NCI-H187 treated with DMSO at 0.1 percent for 48 hours (cell line): ENCODE measurements around the gene HOXC6.

Experiments
- DNase-seq: peaks from one replicate; lab custom pipeline; 2025; lab: John Stamatoyannopoulos, UW

Gene HOXC6

DNA sequence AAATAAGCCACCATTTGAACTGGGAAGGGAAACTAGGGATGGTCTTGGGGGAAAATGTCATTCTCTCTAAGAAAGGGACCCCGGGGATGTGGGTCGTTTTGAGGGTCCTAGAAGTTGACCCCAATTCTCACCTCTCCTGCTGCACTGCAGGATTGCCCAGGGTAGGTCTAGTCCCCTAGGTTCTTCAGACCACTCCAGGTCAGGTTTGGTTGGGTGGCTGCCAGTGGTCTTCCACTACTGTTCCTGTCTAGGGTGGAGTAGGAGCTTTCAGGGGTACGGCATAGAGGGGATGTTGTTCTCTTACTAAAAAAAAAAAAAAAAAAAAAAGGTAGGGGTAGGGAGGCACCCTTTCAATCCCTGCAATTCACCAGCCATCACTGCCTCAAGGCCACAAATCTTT lies 12.2 kb upstream of the HOXC6 start:
- DNase-seq: no peak

DNA sequence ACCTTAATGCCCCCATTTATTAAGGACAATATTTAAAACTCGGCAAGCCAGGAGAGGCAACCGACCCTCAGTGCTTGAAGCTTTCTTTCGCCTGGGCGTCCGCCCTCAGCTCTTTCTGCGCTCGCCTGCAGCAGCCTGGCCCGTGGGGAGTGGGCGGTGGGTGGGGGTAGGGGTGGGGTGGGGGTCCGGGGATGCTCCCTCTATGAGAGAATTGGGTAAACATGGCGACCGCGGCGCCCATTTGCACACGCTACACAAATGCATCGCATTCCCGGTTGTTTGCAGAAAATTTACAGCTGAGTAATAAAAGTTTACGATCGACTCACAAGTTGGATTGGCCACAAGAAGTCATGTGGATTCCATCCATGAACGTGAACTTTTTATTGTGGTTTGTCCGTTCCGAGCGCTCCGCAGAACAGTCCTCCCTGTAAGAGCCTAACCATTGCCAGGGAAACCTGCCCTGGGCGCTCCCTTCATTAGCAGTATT lies 11.7 kb upstream of the HOXC6 start:
- DNase-seq: no peak

DNA sequence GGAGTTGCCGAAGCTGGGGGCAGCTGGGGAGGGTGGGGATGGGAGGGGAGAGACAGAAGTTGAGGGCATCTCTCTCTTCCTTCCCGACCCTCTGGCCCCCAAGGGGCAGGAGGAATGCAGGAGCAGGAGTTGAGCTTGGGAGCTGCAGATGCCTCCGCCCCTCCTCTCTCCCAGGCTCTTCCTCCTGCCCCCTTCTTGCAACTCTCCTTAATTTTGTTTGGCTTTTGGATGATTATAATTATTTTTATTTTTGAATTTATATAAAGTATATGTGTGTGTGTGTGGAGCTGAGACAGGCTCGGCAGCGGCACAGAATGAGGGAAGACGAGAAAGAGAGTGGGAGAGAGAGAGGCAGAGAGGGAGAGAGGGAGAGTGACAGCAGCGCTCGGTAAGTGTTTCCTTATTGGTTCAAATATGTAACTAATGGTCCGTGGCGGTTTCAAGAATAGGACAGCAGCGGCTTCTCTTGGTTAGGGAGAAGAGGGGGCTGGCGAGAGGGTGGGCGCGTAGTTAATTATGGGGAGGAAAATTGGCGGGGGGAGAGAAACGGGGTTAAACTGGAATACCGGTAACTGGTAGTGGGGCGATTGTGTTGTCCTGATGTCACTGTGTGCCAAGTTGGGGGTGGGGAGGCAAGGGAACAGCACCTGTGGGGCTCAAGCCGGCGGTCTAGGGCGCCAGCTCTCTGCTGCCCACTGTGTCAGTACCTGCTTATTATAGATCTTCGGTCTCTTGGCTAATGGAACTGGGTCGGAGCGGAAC lies 11.0 kb upstream of the HOXC6 start:
- DNase-seq: peak; percentile 68

DNA sequence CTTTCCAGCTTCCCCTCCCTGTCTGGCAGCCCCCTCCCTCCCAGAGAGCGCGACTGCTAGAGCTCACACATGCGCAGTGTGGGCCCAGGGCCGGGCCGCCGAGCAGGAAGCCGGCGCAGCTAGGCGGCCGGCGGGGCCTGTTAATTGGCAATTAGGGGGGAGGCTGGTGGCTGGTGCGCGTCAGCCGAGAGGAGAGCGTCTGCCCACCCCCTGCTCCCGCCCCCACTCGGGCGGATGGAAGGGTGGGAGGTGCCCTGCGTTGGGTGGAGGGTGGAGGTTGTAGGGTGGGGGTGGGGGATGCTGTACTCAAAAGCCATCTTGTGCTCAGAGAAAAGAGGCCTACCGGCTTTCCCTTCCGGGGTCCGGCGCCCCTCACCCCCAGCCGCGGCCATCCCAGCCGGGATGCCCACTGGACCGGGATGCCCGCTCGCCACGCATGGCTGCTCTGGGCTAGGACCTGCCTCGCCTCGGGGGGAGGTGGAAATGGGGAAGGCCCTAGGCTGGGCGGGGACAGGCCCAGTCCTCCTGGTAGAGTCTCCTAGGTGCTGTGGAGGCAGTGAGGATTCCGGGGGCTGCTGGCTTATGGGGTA lies 10.3 kb upstream of the HOXC6 start:
- DNase-seq: peak; percentile 82

DNA sequence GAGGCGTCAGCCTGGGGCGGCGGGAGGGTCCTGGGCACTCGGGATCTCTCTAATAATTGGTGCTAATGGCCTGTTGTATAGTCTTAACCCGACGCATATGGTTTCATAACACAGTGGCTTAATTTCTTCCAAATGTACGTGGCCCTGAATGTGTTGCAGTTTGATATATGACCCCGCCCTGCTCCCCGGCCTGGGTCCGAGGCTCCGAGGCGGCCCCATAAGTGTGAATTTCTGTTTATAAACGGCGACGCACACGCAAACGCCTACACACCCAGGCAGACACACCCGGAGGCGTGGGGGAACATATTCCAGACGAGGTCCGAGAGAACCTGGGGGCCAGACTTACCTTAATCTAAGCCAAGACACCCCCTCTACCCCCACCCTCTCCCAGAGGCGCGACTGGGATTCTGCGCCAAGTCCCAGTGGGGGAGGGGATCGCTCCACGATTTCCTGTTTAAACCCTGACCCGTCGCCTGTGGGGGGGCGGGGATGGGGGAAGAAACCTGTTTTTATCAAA lies 9.7 kb upstream of the HOXC6 start:
- no peak for DNase-seq

DNA sequence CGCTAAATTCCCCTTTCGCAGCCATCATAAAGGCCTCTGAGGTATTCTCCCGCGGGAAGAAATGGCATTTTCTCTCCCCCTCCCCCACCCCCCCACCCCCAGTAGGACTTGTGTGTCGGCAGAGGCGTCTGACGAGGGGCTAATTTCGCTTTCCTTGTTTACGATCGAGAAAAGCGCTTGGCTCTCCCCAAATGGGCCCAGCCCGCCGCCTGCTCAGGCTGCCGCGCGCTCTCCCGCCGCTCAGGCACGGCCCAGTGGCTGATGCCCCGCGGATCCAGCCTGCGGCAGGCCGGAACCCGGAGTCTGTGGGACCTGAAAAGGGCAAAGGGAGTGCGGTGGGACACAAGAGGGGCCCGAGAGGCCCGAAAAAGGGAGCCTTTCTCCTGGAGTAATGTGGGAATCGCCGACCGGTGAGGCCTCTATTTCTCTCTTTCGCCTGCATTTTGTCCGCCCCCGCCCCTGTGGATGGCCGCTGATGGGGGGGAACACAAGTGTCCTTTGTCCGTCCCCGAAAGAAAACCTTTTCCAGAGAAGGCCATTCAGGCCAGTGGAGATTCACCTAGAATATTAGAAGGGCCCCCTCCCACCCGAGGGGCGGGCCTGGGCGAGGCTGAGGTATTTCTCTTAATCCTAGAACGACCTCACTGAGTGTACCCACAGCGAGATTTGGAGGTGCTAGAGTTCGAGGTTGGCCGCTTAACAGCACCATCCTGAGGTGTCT lies 9.0 kb upstream of the HOXC6 start:
- no peak for DNase-seq

DNA sequence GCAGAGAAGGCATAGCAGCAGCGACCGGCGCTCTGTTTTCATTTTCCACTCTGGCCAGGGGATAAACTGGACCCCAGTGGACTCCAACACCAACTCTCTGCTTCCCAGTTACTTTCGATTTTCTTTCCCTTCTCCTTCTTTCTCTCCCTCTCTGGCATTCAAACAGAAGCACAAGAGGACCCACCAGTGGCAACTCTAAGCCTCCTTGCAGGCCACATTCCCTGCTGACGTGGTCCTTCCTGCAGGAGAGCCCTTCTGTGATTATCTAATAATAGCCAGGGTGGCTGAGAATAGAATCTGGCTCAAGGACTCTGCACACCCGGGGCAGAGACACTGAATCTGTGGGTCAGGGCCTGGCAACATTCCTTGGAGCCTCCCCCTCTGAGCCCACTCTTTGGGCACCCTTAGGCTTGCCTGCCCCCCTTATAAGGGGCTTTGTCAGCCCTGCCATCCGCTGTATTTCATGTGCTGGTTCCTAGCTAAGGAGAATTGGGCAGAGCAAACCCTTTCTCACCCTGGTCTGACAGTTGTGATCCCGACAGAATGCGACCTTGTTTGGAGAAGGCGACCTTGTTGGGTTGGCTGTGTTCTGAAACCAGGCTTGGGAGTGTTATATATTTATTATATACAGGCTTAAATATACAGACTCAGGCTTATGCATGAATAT lies 8.2 kb upstream of the HOXC6 start:
- DNase-seq: no peak

DNA sequence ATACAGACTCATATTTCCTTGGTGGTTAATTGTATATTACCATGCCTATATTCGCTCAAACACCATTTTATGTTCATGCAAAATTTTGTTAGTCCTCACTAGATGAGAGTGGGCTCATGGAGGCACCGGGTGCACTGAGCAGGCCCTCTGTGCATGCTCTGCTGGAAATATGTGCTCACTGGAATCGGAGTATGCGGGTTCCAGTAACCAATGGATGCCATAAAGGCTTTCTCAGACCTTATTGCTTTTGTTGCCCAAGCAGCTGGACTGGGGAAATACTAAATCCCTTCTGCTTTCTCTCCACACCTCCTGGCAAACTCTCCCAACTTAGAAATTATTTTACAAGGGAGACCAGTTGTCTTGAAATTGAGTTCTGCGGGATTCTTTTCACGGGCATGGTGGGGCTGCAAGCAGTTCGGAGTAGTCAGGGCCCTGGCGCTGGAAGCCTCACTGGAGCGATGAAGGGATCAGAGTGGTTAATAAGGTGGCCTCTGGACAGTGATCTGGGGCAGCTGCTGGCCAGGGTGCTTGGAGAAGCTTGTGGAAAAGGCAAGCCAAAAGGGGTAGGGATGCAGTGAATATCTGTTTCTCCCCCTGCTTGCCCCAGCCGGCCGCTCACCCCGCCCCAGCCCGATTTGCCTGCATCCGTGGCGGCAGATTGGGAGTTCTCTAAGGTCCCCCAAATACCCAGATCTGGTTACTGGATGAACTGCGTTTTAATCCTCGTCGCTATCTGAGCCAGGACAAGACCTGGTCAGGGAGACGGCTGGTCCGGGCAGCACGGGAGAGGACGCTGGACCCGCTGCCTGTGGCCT lies 7.4 kb upstream of the HOXC6 start:
- no peak for DNase-seq

DNA sequence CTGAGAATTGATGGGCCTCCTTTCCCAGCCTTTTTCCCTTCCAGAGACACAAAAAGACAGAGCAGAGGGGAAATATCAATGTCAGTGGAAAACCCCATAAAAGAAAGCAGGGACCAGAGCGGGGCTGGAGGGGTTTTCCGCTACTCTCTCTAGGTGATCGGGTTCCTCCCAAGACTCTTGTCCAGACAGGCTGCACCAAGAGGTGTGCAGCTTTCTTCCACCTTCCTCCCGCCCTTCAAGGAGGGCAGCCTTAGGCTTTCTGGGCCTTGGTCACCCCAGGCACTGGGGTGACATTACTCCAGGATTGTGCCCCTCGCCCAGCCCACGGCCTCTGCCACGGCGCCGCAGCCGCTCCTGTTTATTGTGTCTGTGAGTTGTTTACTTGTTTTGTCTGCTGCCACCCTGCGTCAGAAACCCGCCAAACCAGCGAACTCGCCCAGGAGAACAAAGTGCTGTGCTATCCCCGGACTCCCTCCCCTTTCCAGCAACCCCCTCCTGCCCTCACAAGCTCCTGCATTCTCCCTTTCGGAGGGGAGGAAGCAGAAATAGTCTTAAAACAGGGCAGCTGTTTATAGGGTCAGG lies 6.7 kb upstream of the HOXC6 start:
- no peak for DNase-seq

DNA sequence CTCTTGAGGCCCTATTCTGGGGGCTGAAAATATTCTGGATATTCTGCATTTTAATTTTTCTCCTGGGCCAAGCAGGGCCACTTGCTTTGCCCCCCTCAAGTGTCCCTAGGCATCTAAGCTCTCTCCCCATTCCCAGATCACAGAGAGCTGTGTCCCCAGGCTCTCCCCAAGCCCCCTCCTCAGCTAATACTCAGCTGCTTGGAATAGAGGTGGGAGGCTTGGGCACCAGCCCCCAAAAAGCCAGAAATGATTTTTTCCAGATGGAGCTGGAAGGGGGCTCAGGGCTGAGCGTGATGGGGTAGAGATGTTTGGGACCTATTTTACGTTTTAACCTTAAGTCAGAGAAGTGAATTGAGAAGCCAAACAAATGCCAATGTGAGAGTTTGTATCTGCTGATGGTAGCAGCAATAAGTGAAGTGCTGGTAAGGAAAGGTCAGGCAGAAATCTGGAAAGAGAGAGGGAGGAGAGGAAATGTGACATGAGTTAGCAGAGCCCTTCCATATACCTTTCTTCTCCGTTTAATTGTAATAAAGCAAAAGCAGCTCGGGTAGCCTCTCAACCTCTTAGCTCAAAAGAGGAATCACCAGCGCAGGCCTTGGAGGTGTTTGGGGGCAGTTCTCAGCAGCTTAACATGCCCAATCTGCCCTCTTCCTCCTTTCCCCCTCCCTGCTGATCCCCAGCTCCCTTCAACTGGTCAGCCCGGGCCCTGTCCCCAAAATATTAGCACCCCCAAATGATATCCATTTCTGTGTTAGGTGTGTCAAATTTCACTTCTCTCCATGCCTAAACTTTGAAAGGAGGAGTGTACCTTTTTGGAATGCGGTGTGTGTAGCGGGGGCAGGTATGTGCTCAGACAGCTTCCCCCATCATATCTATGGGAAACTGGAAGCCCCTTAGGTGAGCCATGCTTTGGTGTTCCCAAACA lies 5.0 kb upstream of the HOXC6 start:
- DNase-seq: no peak

DNA sequence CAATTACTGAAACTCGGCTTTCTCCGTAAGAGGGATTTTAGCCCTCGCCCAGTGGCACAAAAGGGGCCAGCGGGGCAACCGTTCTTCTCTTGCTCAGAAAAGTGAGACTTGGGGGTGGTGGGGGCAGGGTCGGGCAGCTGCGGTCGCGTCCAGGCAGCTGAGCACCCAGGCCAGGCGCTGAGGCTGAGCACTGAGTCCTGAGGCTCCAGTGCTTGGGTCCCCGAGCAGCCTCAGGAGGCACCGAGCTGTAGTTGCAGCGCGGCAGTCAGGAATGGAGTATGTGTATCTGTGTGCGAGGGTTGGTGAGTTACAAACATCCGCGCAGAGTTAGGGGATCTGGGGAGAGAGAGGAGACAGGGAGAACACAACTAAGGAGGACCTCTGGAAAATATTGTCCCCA lies 4.1 kb upstream of the HOXC6 start:
- no peak for DNase-seq

DNA sequence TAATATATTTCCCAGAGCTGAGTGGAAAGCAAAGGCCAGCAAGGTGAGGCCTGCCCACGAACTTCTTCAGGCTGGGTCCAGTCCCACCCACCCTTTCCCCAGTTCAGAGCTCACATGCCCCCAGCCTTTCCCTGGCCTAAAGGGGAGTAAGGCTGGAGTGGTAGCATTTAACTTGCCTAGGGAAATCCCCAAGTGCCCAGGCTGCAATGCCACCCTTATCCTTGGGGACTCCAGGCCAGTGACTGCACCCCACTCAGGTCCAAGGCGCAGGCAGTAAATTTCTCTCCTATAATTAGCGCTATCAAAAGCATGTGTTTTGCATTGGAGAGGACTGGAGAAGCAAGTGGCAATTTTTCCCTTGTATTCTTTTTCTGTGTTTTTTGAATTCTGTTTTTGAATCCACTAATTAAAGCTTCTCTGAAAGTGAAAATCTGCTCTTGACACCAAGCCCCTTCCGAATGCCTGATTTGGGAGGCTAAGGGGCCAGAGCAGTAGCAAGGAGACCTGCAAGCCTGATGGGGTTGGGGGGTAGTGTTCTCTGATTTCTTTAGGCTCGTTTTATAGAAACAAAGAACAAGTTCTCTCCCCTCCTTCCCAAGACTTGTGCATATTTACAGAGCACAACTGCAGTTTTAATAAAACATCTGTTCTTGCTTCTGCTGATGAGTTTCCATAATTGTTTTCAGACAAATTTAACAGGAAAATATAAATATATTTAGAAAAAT lies 3.5 kb upstream of the HOXC6 start:
- DNase-seq: no peak

DNA sequence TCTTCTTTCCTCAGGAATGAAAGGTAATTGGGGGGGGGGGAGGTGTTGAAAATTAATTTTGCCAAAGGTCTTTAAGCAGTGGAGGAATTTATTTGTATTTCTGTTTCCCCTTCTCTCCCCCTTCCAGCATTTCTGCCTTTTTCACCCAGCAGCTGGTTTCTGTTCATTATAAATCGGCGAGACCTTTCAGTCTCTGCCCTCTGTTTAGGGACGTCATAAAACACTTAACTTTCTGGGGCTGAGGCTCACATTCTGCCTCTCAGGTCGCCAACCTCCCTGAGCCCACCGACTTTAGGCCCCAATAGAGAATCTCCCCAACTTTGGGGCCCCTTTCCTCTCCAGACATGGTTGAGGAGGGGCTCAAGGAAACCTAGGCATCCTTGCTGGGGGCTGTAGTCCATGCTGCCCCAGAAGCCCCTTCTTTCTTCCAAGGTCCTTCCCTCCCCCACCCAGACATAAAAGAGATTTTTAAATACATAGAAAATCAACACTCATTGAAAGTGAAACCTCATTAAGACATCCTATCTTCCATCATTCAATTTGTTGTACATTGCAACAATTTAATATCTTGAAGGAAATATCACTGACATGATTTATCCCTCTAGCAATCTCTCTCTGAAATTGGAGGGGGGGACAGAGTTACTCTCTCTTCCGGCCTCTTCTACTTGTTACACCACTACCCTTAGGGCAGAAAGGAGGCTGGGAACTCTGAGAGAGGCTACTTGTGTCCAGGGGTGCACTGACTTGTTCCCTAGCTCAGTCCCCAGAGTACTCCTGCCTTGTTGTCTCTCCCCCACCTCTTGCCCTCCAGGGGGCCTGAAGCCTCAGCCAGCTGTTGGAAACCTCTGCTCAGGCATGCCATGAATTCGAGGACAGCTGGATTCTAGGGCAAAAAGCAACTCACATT lies 2.5 kb upstream of the HOXC6 start:
- DNase-seq: no peak

DNA sequence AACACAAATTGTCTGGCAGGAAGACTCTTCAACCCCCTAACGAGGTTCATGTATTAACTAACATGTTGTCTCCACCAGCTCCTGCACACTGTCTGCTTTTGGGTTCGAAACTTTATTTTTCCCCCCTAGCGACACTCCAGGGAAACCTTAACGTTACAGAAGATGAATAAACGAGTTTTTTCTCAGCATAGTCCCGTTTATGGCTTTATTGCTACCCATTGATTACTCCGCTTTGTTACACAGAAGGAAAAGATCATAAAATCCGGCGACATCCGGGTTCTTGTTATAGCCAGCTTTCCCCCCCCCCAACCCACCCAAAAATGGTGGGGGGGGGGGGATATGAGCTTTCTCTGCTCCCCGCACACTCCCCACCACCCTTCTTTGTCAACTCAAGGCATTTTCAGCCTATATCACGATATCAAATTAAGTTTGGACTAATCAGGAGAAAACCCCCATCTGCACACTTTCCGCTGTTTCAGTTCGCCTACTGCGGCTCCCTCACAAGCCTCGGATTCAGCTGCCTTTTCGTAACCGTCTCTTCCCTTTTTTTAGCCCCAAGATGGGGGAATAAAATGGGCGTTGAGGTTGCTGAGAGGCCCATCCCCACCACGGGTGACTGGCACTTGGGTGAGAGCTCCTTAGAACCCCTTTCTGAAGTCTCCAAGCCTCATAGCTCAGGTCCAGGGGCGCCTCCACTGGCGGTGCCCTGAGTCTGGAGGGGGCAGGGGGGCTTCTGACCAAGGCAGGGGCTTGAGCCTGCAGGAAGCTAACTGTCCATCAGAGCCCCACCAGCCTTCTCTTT lies 1.4 kb upstream of the HOXC6 start:
- no peak for DNase-seq

DNA sequence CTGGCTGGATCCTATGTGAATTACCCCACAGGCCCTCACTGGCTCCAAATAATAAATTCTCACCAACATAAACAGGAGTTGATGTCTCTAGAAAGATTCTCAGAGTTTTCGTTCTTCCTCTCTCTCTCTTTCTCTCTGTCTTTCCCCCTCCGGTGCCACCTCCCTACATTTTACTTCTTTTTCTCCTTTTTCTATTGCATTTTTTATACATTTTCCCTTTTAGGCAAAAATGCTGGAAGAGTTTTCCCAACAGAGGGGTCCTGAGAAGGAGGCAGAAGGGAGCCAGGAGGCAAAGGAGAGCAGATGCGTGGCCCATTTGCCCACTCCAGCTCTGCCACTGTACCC lies 826 bp upstream of the HOXC6 start:
- DNase-seq: no peak

DNA sequence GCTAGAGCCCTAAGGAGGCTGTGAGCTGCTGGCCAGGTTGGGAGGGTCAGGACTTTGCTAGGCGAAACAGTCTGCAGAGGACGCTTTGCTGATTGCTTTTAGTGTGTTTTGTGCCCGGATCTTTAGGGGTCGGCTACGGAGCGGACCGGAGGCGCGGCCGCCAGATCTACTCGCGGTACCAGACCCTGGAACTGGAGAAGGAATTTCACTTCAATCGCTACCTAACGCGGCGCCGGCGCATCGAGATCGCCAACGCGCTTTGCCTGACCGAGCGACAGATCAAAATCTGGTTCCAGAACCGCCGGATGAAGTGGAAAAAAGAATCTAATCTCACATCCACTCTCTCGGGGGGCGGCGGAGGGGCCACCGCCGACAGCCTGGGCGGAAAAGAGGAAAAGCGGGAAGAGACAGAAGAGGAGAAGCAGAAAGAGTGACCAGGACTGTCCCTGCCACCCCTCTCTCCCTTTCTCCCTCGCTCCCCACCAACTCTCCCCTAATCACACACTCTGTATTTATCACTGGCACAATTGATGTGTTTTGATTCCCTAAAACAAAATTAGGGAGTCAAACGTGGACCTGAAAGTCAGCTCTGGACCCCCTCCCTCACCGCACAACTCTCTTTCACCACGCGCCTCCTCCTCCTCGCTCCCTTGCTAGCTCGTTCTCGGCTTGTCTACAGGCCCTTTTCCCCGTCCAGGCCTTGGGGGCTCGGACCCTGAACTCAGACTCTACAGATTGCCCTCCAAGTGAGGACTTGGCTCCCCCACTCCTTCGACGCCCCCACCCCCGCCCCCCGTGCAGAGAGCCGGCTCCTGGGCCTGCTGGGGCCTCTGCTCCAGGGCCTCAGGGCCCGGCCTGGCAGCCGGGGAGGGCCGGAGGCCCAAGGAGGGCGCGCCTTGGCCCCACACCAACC lies 1.5 kb downstream of the HOXC6 start:
- no peak for DNase-seq

DNA sequence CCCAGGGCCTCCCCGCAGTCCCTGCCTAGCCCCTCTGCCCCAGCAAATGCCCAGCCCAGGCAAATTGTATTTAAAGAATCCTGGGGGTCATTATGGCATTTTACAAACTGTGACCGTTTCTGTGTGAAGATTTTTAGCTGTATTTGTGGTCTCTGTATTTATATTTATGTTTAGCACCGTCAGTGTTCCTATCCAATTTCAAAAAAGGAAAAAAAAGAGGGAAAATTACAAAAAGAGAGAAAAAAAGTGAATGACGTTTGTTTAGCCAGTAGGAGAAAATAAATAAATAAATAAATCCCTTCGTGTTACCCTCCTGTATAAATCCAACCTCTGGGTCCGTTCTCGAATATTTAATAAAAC lies 2.2 kb downstream of the HOXC6 start:
- DNase-seq: no peak
